LNCAP (cell line): ENCODE measurements around the gene WNK2.

ENCODE experiments used
- CTCF ChIP-seq: fragments of 450-650 bp; IDR thresholded peaks from 2 replicates; pipeline ENCODE4 v1.5.1; 2017; ENCODE audit warnings: mild to moderate bottlenecking

Gene WNK2

GRCh38 chr9:93203026-93203717, 19.2 kb downstream of the WNK2 start:
- no peak for TF ChIP-seq CTCF

DNA sequence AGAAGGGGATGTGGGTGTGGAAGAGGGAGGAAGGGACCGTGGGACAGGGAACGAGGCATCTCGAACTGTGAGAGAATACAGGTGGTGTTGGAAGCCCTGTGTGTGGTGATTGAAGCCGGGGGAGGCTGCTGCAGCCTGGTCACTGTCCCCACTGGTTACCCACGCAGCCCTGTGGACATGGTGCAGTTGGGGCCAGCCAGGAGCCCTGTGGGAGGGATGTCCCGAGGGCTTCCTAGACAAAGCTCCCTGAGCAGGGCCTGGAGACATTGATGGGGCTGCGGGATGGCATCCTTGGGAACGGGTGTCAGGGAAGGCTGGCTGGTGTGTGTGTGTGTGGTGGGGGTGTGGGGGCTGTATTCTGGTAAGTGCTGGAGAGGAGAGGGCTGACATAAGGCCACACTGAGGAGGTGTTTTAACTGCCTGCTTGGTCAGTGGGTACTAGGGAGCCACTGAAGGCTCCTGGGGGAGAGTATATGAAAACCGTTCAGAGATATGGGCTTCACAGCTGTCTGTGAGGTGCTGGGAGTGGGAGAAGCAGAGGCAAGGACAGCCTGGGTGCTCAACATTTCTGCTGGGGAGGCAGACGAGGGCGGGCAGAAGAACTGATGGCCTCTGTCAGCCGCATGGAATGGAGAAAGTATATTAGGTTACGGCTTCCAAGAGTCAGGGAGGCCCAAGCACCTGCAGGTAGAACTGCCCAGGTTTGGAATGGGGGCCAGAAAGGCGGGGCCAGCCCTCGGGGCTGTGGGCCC, 20.0 kb downstream of the WNK2 start:
- no peak for TF ChIP-seq CTCF

DNA sequence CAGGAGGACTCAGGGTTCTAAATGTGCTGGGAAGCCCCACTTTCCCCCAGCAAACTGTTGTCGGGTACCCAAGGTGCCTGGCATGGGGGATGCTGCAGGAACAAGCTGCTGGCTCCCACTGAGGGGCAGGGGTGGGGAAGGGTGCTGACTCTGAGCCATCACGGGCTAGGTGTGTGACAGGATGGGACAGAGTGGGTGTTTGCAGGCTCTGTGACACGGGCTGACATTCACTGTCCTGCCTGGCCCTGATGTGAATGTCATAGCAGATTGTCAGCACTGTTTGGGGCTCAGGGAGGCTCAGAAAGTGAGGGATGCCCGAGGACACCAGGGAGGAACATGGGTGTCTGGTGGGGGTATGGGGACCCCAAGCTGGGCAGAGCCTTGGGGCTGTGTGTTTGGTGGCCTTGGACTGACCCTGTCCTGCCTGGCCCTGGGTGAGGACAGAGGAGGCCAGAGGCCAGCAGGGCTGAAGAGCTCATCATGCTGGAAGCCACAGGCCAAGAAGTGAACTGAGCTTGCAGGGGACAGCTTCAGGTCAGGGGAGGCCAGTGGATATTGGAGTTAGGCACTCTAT, 20.6 kb downstream of the WNK2 start:
- TF ChIP-seq CTCF: no peak

DNA sequence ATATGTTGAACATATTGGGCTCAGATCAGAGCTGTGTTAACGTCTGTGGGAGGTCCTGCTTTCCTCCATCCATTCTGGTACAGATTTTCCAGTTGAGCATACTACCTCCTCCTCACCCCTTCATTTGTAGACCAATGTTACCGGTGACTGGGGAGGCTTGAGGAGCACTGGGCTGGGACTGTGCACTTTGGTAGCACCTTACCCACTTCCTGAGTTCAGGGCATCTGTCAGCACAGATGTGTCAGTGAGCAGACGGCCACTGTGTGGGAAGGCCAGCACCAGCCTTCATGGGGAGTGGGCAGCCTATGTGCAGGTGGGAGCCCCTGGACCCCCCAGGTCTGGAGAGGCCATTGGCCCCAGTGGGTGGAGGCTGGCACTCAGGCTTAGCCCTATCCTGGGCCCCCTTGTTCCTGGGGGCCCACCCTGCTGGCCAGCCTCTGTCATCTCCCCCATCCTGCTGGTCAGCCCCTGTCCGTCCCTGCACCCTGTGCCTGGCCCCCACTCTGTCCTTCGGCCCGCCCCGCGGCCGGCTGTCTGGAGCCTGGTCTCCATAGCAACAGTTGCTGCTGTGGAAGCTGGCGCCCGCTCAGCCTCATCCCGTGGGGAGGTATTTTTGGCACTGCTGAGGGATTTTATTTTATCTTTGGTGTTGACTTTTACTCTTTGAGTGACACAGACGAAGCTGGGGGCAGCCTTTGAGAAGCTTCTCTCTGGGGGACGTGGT, 21.3 kb downstream of the WNK2 start:
- no peak for TF ChIP-seq CTCF

DNA sequence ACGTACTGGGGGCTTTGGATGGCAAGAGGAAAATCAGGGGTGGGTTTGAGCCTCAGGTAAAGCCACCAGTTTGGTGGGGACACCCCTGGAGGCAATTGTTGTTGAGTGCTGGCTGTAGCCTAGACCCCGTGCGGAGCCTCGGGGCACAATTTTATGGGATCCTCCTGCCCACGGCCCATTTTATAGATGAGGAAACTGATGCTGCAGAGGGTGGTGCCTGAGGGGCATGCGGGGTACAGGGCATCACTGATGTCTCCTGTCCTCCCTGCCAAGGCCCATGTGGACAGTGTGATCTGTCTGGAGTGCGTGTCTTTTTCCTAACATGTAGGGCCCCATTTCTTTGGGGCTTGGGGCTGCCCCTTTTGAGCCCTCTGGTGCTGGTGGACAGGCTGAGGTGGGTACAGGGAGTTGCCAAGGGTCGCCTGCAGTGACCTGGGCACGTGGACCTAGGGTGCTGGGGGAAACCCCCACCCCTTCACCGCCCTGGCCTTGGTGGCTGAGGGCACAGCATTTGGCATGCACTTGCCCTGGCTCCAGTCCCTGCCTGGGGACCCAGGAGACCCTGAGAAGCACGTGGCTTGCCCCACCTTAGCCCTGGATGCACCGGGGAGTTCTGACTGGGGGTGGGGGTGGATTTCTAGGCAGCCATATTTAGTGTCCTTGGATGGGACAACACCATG, 22.1 kb downstream of the WNK2 start:
- TF ChIP-seq CTCF: no peak

DNA sequence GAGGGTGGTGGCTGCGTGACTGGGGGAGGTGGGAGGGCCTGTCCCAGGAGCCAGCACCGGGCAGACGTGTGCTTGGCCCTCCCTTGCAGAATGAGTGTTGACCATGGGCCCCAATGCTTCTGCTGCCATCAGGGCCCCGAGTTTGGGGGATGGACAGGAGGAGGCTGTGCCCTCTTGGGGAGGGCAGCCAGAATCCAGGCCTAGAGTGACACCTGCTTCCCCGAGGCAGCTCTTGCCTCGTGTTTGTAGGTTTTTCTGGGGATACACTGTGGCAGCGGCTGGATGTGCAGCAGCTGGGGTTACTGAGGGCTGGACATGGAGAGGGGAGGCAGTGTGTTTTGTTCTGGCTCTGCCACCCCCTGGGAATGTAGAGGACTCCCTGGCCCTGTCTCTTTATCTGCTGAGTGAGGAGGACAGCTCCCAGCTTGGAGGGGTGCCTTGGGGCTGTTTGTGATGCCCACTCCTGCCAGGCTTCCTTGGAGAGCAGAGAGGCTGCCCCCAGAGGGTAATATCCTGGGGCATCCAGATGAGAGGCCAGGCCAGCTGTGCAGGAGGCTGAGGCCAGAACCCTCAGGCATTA, 22.7 kb downstream of the WNK2 start:
- no peak for TF ChIP-seq CTCF
